Mucosa of stomach (tissue), 1 donor: Measurements from ENCODE around the gene PDE11A.

Experiments
- H3K27me3 ChIP-seq: one replicate; pipeline ENCODE4 v1.7.0; 2013; ENCODE audit warnings: mild to moderate bottlenecking, low read length; ENCODE audit not compliant: control insufficient read depth, insufficient read depth
- H3K36me3 ChIP-seq: one replicate; pipeline ENCODE4 v1.7.0; 2013; ENCODE audit warnings: low read length; ENCODE audit not compliant: control insufficient read depth, insufficient read depth
- H3K4me1 ChIP-seq: one replicate; pipeline ENCODE4 v1.7.0; 2013; ENCODE audit warnings: mild to moderate bottlenecking, low read length; ENCODE audit not compliant: control insufficient read depth, insufficient read depth
- H3K4me3 ChIP-seq: one replicate; pipeline ENCODE4 v1.7.0; 2013; ENCODE audit warnings: low read length
- H3K9ac ChIP-seq: one replicate; pipeline ENCODE4 v1.7.0; 2013; ENCODE audit warnings: mild to moderate bottlenecking, low read length, moderate library complexity
- H3K9me3 ChIP-seq: one replicate; pipeline ENCODE4 v1.7.0; 2013; ENCODE audit warnings: mild to moderate bottlenecking, low read length, moderate library complexity; ENCODE audit not compliant: control insufficient read depth
- donor health status: Pancreatic carcinoma.

Gene PDE11A

DNA sequence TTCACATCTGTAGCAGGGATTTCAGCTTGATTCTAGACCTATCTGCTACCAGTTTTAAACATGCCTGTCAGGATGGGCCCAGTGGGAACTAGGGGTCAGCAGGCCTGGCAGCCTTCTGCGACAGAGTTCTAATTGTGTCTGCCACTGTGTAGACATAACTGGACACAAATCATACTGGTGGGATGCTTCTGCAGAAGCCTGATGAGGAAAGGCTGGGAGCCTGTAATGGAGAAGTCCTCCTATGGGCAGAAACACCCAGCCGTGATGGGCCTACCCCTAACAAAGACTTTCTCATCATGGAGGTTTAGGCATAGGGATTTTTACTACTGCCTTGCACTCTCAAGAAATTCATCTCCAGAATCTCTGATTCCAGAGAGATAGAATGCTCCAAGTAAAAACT, 166.9 kb downstream of the PDE11A start:
- H3K4me1 ChIP-seq: peaks cover 10% of the 10 kb centered on the region
- no peaks in the 10 kb centered on the region for H3K27me3 ChIP-seq
- no peak overlapping the region for H3K4me3 ChIP-seq
- H3K9ac ChIP-seq: no peak overlapping the region
- no peaks in the 10 kb centered on the region for H3K36me3 ChIP-seq
- H3K9me3 ChIP-seq: no peaks in the 10 kb centered on the region

DNA sequence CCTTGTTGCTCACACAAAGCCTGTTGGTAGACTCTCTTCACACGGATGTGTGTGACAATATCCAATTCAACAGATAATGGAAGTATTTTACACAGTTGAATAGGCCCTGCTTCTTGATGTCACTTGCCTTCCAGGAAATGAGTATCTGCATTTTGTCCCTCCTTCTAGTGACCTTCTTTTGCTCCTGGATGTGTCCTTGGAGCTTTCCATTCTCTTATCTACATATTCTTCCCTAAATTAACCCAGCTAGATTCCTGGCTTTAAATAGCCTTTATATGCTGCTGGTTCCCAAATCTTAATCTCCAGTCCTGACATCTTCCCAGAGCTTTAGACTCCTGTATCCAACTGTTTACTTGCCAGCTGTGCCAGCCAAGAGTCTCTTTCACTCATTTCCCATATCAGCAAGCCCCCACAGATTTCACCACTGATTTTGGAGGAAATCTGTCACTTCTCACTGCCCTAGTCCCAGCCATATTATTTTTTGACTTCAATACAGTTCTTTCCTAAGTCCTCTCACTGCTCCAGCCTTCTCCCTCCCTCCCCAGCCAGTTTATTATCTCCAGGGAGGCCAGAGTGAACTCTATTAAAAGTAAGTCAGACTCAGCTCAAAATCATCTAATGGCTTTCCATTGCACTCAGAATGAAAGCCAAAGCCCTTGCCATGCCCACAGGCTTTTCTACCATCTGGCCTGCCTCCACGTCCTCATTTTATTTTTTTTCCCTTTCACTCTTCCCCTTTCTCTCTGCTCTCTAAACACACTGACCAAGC, 170.0 kb downstream of the PDE11A start:
- H3K9ac ChIP-seq: no peak overlapping the region
- H3K36me3 ChIP-seq: no peaks in the 10 kb centered on the region
- no peak overlapping the region for H3K4me3 ChIP-seq
- no peaks in the 10 kb centered on the region for H3K9me3 ChIP-seq
- no peaks in the 10 kb centered on the region for H3K27me3 ChIP-seq
- H3K4me1 ChIP-seq: peaks cover 10% of the 10 kb centered on the region

DNA sequence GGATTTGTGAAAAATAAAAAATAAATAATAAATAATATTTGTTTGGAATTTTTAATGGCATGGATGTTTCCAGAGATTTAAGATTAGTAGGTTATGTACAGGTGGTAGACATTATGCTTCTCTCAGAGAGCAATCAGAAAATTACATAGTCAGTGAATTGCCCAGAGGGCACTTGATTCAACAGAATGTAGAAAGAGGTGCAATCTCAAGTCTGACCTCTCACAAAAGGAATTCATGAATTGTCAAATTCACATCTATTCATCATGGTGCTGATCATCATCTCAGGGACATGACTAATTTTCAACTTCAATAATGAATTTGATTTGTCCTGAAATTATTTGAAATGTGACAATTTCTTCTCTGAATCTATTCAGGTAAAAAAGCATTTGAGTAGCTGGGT, 172.5 kb downstream of the PDE11A start:
- Histone ChIP-seq H3K4me3 (no peak overlapping the region), H3K9ac (no peak overlapping the region), H3K27me3 (no peaks in the 10 kb centered on the region), H3K9me3 (no peaks in the 10 kb centered on the region), H3K4me1 (peaks cover 18% of the 10 kb centered on the region), H3K36me3 (no peaks in the 10 kb centered on the region)

DNA sequence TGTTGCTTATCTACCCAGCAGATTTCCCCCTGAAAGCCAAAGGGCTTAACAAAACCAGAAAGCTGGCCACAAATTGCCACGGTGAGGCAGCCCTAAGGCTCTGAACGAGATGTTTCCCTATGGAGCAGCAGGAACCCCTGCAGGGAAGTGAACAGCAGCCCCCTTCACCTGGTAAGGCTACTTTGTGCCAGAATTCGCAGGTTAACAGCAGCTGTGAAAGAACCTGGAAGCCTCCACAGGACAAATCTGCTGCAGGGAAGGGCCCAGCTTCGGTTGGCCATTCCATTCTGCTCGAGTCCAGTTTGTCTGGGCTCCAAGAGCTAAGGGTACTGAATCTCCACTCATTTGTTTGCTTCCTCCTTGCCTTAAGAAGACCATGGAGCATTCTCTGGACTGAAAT, 175.3 kb downstream of the PDE11A start:
- no peaks in the 10 kb centered on the region for H3K9me3 ChIP-seq
- peaks cover 16% of the 10 kb centered on the region for H3K4me1 ChIP-seq
- no peak overlapping the region for H3K4me3 ChIP-seq
- no peaks in the 10 kb centered on the region for H3K27me3 ChIP-seq
- H3K9ac ChIP-seq: no peak overlapping the region
- no peaks in the 10 kb centered on the region for H3K36me3 ChIP-seq

DNA sequence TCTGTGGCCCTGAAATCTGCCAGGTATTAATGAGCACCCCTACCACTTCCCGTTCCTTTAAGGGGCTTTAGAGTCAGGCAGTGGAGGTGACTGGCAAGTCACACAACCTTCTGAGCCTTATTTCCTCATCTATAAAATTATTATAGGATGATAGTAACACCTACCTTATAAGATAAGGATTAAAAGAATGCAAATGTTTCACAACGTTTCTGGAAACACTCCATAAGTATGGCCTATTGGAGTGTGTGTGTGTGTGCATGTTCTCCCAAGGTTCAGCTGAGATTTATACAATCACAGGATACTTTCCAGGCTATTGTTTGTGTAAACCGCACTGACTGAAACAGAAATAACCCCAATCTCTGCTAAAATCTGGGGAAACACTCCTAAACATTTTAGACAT, 176.0 kb downstream of the PDE11A start:
- H3K9ac ChIP-seq: no peak overlapping the region
- H3K4me3 ChIP-seq: no peak overlapping the region
- H3K9me3 ChIP-seq: no peaks in the 10 kb centered on the region
- H3K36me3 ChIP-seq: no peaks in the 10 kb centered on the region
- peaks cover 15% of the 10 kb centered on the region for H3K4me1 ChIP-seq
- no peaks in the 10 kb centered on the region for H3K27me3 ChIP-seq

DNA sequence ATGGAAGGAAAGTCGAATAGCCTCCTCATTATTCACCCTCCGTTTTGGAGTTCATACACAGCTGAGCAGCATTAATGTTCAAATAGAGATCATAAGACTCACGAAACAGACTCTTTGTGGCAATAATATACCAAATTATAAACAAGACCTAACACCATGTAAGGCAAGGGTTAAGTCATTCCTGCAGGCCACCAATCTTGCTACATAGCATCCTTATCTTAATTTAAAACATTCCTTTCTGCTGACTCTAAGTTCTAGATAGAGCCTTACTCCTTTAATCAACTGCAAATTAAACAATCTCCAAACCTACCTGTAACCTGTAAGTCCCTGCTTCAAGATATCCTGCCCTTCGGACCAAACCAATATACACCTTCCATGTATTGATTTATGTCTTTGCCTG, 178.0 kb downstream of the PDE11A start:
- no peaks in the 10 kb centered on the region for H3K27me3 ChIP-seq
- H3K36me3 ChIP-seq: no peaks in the 10 kb centered on the region
- H3K4me1 ChIP-seq: peaks cover 15% of the 10 kb centered on the region
- no peak overlapping the region for H3K4me3 ChIP-seq
- H3K9ac ChIP-seq: no peak overlapping the region
- H3K9me3 ChIP-seq: no peaks in the 10 kb centered on the region

DNA sequence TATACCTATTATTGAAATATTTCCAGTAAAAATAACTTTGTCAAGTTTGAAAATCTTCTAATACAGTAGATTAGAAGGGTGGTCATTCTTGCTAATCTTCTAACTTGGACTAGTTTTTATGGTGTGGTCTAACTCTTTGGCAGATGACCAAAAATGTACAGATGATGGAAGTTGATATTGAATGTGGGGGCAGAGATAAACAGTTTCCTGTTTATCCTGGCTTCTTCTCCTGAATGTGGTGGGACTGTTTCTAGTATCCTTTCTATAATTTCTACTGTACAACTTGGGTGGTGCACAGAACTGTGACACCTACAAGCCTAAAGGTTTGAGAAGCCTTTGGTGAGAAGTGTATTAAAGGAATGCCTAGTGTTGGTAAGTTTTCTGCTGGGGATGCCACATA, 178.7 kb downstream of the PDE11A start:
- Histone ChIP-seq H3K9ac (no peak overlapping the region), H3K36me3 (no peaks in the 10 kb centered on the region), H3K4me1 (peaks cover 15% of the 10 kb centered on the region), H3K27me3 (no peaks in the 10 kb centered on the region), H3K9me3 (no peaks in the 10 kb centered on the region), H3K4me3 (no peak overlapping the region)

DNA sequence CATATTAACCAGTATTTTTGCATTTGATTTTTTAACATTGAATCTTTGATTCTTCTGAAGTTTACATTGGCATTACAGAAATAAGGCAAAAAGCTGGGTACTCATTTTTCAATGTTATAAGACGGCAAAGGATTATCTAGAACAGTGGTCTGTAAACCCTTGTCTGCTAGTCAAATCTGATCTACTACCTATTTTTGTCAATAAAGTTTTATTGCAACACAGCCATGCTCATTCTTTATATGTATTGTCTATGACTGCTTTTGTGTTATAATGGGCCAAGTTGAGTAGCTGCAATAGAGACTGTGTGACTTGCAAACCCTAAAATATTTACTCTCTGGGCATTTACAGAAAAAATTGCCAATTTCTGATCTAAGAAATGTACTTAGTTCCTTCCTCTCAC, 181.0 kb downstream of the PDE11A start:
- Histone ChIP-seq H3K9ac (no peak overlapping the region), H3K4me1 (peaks cover 13% of the 10 kb centered on the region), H3K9me3 (no peaks in the 10 kb centered on the region), H3K27me3 (no peaks in the 10 kb centered on the region), H3K4me3 (no peak overlapping the region), H3K36me3 (no peaks in the 10 kb centered on the region)

DNA sequence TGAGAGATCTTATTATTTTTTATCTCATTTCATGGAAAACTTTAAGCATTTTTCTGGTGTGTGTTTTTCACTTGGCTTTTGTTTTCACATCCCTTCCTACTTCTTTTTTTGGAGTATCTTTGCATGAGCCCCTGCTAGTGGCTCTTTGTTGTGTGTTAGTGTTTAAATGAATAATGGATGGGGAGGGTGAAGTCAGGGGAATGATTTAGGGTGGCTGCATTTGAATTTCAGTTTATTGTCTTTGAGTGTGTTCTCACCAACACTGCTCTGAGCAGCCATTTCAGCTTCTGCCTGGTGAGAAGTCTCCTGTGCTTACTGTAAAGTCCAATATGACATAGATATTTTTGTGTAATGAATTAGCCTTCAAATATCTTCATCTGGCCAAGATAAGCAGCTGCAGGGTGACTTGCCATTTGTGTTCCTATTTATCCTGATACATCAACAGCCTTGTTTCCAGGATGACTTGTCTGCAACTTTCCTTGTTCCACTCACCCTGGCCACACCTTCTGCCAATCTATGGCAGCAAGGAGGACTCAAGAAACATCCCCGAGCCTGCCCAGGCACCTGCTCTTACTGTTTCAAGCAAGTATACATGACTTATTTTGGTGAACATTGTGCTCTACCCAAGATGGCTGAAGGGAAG, 182.6 kb downstream of the PDE11A start:
- no peak overlapping the region for H3K9ac ChIP-seq
- H3K4me3 ChIP-seq: no peak overlapping the region
- no peaks in the 10 kb centered on the region for H3K27me3 ChIP-seq
- no peaks in the 10 kb centered on the region for H3K36me3 ChIP-seq
- H3K9me3 ChIP-seq: no peaks in the 10 kb centered on the region
- peaks cover 7% of the 10 kb centered on the region for H3K4me1 ChIP-seq

DNA sequence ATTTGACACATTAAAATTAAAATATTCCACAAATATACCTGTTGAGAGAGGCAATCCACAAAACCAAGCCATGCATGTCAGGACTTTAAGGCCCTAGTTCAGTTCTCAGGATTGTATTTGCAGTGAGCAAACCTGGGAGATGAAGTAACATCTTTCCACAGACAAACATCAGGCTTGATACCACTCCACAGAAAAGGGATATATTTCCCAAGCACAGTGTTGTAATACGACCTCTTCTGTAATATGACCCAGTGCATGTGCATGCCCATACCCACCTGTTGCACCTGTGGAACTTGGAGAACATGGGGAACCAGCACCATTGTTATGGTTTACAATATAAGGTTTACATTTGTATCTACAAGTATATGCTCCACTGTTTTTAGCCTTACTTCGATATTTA, 184.0 kb downstream of the PDE11A start:
- H3K9ac ChIP-seq: no peak overlapping the region
- H3K4me3 ChIP-seq: no peak overlapping the region
- no peaks in the 10 kb centered on the region for H3K4me1 ChIP-seq
- no peaks in the 10 kb centered on the region for H3K36me3 ChIP-seq
- no peaks in the 10 kb centered on the region for H3K9me3 ChIP-seq
- no peaks in the 10 kb centered on the region for H3K27me3 ChIP-seq

DNA sequence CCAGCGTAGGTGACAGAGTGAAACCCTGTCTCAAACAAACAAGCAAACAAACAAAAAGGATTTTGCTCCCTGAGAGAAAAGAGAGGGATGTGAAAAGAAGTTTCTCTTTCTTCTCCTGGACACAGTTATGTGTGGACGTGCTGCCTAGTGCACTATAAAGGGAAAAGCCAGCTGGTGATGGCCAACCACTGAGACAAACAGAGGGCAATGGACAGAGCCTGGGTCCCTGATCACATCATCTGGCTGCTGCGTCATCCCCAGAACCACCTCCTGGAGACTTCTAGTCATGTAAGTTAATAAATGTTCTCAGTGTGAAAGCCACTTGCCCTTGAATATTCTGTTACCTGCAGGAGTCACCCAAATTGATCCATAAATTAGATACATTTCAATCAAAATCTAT, 184.9 kb downstream of the PDE11A start:
- H3K9me3 ChIP-seq: no peaks in the 10 kb centered on the region
- H3K27me3 ChIP-seq: no peaks in the 10 kb centered on the region
- H3K4me1 ChIP-seq: no peaks in the 10 kb centered on the region
- H3K4me3 ChIP-seq: no peak overlapping the region
- H3K36me3 ChIP-seq: no peaks in the 10 kb centered on the region
- H3K9ac ChIP-seq: no peak overlapping the region

DNA sequence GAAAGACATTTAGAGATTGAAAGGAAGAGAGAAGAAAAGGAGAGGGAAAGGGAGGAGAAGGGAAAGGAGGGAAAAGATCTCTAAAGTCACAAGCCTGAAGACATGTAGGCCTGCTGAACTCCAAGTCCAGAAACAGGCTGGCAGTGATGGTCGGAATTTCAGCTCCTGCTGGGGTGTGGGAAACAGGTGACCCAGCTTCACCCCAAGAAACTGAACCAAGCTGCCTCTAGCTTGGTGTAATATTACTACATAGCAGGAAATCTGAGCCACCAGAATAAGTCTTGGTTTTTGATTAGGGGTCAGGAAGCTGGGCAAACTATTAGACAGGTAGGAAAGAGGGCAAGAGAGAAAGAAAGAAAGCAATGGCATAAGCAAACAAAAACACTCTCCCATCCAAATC, 185.8 kb downstream of the PDE11A start:
- Histone ChIP-seq H3K4me3 (no peak overlapping the region), H3K4me1 (no peaks in the 10 kb centered on the region), H3K9me3 (no peaks in the 10 kb centered on the region), H3K27me3 (no peaks in the 10 kb centered on the region), H3K9ac (no peak overlapping the region), H3K36me3 (no peaks in the 10 kb centered on the region)
